ENCODE results near the gene SRPRA.

Gene SRPRA

DNA sequence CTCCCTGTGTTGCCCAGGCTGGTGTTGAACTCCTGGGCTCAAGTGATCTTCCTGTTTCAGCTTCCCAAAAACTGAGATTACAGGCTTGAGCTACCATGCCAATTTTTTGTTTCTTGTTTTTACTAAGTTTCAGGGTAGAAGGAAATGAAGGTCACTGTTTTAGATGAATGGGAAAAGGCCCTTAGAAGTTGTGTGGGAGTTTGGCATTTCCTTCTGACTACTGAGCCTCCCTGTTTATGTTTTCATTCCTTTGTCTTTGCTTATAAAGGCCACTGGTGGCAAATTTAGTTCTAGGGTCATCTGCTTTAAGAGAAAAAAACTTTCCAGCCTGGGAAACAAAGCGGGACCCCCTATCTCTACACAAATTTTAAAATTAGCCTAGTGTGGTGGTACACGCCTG, 22.1 kb downstream of the SRPRA start:
- no peak for TF ChIP-seq ZBTB7A (IDR thresholded peaks at IDR 0.05; ENCODE audit: low read depth)
- TF ChIP-seq TCF12 (IDR thresholded peaks at IDR 0.05; ENCODE audit: low read depth) = no peak
- no peak for TF ChIP-seq EGR1 (IDR thresholded peaks at IDR 0.05)
- TF ChIP-seq, protein P1, sequence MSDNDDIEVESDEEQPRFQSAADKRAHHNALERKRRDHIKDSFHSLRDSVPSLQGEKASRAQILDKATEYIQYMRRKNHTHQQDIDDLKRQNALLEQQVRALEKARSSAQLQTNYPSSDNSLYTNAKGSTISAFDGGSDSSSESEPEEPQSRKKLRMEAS (IDR thresholded peaks at IDR 0.05) = no peak
- TF ChIP-seq YY1 (IDR thresholded peaks at IDR 0.05; ENCODE audit: low read depth) = no peak
- no peak for TF ChIP-seq EP300 (IDR thresholded peaks at IDR 0.05; ENCODE audit: borderline replicate concordance)
- TF ChIP-seq FOXM1 (IDR thresholded peaks at IDR 0.05; ENCODE audit: borderline replicate concordance, low read depth) = no peak
- no peak for TF ChIP-seq RAD21 (IDR thresholded peaks at IDR 0.05; ENCODE audit: low read depth)
- no peak for TF ChIP-seq CREB1 (IDR thresholded peaks at IDR 0.05; ENCODE audit: low read depth)
- no peak for TF ChIP-seq NFIC (IDR thresholded peaks at IDR 0.05)
- TF ChIP-seq, protein P2, sequence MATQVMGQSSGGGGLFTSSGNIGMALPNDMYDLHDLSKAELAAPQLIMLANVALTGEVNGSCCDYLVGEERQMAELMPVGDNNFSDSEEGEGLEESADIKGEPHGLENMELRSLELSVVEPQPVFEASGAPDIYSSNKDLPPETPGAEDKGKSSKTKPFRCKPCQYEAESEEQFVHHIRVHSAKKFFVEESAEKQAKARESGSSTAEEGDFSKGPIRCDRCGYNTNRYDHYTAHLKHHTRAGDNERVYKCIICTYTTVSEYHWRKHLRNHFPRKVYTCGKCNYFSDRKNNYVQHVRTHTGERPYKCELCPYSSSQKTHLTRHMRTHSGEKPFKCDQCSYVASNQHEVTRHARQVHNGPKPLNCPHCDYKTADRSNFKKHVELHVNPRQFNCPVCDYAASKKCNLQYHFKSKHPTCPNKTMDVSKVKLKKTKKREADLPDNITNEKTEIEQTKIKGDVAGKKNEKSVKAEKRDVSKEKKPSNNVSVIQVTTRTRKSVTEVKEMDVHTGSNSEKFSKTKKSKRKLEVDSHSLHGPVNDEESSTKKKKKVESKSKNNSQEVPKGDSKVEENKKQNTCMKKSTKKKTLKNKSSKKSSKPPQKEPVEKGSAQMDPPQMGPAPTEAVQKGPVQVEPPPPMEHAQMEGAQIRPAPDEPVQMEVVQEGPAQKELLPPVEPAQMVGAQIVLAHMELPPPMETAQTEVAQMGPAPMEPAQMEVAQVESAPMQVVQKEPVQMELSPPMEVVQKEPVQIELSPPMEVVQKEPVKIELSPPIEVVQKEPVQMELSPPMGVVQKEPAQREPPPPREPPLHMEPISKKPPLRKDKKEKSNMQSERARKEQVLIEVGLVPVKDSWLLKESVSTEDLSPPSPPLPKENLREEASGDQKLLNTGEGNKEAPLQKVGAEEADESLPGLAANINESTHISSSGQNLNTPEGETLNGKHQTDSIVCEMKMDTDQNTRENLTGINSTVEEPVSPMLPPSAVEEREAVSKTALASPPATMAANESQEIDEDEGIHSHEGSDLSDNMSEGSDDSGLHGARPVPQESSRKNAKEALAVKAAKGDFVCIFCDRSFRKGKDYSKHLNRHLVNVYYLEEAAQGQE (IDR thresholded peaks at IDR 0.05; ENCODE audit: low read depth) = no peak
- no peak for TF ChIP-seq CEBPB (IDR thresholded peaks at IDR 0.05)
- no peak for TF ChIP-seq TAF1 (IDR thresholded peaks at IDR 0.05; ENCODE audit: low read depth)
- TF ChIP-seq, protein P3, sequence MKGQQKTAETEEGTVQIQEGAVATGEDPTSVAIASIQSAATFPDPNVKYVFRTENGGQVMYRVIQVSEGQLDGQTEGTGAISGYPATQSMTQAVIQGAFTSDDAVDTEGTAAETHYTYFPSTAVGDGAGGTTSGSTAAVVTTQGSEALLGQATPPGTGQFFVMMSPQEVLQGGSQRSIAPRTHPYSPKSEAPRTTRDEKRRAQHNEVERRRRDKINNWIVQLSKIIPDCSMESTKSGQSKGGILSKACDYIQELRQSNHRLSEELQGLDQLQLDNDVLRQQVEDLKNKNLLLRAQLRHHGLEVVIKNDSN (IDR thresholded peaks at IDR 0.05) = no peak
- no peak for TF ChIP-seq TEAD4 (IDR thresholded peaks at IDR 0.05)

DNA sequence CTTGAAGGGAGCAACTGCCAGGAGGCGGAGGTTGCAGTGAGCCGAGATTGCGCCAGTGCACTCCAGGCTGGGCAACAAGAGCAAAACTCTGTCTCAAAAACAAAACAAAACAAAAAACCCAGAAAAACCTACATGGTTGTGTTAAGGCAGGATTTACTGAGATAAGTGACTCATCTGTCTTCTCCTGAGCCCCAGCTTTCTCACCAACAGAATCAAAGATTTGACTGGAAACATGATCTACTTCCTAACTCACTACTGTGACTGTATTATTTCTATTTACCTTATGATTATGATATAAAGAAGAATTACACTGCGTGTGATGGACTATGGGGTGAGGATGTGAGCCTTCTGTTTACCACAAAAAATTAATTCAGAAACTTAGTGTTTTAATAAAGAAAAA, 35.3 kb downstream of the SRPRA start:
- TF ChIP-seq EGR1 (IDR thresholded peaks at IDR 0.05) = no peak
- TF ChIP-seq, protein P3 (IDR thresholded peaks at IDR 0.05) = no peak

DNA sequence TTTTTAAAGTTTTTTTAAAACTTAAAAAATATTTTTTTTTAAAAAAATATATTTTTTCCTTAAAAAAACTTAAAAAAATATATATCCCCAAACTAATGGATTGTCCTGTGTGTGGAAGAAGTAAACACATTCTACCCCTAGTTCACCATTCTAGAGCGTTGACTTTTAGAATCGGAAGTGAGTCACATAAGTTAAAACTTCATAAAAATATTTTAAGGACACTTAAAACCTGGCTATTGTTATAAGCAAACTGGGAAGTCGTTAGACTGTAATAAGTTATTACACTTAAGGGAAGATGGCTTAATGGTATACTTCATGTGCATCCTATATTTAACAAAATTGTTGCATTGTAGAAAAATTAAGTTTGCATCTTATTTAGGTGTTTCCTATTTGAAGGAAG, 36.0 kb downstream of the SRPRA start:
- TF ChIP-seq NFIC (IDR thresholded peaks at IDR 0.05) (no peak), TCF12 (IDR thresholded peaks at IDR 0.05; ENCODE audit: low read depth) (no peak), TEAD4 (IDR thresholded peaks at IDR 0.05) (no peak), FOXM1 (IDR thresholded peaks at IDR 0.05; ENCODE audit: borderline replicate concordance, low read depth) (no peak), EGR1 (IDR thresholded peaks at IDR 0.05) (no peak), TAF1 (IDR thresholded peaks at IDR 0.05; ENCODE audit: low read depth) (no peak), RAD21 (IDR thresholded peaks at IDR 0.05; ENCODE audit: low read depth) (no peak)
- TF ChIP-seq, protein P3 (IDR thresholded peaks at IDR 0.05) = no peak
- TF ChIP-seq, protein P2 (IDR thresholded peaks at IDR 0.05; ENCODE audit: low read depth) = no peak

DNA sequence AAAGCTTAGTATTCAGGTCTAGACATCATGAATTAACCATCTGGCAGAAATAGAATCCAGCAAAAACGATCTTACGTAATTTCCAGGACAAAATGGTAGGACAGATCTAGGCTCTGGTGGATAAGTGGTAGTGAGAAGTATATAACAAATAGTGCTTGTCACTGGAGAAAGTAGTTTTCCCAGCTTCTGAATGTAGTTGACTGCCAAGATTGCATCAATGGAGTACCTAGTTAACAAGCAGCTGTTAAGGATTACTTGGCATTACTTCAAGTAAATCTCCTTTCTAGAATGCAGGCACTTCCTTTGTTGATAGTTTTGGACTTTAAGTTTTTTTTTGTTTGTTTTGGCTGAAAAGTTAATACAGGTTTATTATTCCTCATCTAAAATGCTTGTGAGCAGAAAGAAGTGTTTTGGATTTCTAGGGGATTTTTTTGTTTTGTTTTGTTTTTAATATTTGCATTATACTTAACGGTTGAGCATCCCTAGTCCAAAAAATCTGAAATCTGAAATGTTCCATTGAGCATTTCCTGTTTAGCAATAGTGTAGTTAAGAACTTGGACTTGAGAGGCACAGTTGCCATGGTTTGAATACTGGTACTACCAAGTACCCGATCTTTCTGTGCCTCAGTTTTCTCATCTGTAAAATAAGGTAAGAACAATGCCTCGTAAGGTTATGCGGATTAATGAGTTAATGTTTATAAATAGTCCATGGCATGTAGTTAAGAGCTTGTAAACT, 36.8 kb downstream of the SRPRA start:
- TF ChIP-seq CEBPB (IDR thresholded peaks at IDR 0.05) = no peak
- TF ChIP-seq, protein P1 (IDR thresholded peaks at IDR 0.05) = no peak
- TF ChIP-seq, protein P2 (IDR thresholded peaks at IDR 0.05; ENCODE audit: low read depth) = no peak
- TF ChIP-seq YY1 (IDR thresholded peaks at IDR 0.05; ENCODE audit: low read depth) = no peak
- TF ChIP-seq EP300 (IDR thresholded peaks at IDR 0.05; ENCODE audit: borderline replicate concordance) = no peak
- no peak for TF ChIP-seq TEAD4 (IDR thresholded peaks at IDR 0.05)
- TF ChIP-seq EGR1 (IDR thresholded peaks at IDR 0.05) = no peak
- TF ChIP-seq, protein P3 (IDR thresholded peaks at IDR 0.05) = no peak

Data from Ishikawa (cell line).